ENCODE data around the gene PPP1R14C.

Gene PPP1R14C

DNA sequence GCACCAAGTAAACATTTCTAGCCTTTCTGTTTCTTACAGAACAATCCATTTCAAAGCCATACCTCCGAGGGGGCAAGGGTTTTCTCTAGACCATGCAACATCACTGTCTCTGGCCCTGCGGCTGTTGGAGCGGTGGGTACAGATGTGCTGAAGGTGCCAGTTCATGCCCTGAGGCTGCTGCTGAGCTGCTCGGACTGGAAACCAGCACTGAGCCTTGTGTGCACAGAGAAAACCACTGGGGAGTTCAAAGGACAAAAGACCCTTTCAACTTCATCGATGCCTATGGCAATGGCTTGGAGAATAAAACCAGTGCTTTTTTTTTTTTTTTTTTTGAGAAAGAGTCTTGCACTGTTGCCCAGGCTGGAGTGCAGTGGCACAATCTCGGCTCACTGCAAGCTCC is 132.6 kb downstream of the PPP1R14C start:
- DNase-seq, result no peak

DNA sequence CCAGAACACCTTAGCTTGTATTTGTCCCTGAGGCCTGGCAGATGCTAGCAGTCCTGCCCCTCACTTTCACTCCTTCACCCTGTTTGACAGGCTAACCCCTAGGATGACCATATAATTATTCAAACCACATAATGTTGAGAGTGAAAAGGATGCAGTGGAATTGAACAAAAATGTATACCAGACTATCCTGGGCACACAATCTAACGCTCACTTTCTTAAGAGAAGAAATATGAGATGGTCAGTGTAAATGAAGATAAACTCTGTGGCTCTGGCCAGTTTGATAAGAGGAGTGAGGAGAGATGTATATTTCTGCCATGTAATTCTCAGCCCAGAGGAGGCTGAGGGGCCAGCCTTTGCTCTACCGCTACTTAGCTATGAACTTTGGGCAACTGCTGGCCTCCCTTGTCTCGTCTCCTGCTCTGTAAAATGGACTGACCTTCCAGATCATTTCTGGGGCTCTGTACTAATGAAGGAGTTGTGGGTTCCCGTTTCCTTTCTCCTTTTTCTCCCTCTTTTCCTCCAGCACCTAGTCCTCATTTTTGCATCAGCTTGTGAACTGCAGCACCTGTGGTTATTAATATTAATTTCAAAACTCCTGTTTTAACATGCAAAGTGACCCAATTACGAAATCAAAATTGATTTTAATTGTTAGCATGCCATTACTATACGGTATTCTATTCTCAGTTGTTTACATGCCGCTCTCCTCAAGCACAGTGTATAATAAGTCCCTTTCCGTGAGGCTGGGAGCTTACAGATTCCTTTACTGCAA is 133.5 kb downstream of the PPP1R14C start:
- no peak for DNase-seq

DNA sequence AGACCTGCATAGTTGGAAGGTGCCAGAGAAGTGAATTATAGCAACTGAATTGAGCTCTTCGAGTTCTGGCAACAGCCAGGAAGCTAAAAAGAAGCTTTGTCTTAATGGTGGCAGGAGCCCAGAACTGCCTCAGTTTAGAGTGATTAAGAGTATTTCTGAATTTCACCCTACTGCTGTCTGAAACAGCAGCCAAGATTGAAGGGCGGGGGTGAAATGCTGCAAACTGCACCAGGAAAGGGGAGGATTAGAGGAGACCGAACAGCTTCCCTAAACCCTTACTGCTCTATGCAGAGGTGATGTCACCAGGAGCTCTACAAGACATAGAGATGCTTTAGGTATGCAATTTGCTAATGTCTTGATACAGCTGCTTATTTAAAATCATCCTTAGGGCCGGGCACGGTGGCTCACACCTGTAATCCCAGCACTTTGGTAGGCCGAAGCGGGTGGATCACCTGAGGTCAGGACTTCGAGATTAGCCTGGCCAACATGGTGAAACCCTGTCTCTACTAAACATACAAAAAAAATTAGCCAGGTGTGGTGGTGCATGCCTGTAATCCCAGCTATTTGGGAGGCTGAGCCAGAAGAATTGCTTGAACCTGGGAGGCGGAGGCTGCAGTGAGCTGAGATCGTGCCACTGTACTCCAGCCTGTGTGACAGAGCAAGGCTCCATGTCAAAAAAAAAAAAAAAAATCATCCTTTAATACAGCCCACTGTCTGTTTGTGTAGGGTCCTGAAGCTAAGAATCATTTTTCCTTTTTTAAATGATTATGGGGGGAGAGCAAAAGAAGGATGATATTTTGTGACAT is 134.3 kb downstream of the PPP1R14C start:
- no peak for DNase-seq

DNA sequence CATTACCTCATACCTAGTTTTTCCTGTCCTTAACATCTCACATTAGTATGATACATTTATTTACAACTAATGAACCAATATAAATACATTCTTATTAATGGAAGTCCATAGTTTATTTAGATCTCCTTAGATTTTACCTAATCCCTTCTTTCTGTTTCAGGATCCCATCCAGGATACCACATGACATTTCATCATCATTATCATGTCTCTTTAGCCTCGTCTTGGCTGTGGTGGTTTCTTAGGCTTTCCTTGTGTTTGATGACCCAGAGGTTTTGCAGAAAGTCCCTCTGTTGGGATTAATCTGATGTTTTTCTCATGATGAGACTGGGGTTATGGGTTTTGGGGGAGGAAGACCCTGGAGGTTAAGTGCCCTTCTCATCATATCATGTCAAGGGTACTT is 136.7 kb downstream of the PPP1R14C start:
- DNase-seq, result no peak

DNA sequence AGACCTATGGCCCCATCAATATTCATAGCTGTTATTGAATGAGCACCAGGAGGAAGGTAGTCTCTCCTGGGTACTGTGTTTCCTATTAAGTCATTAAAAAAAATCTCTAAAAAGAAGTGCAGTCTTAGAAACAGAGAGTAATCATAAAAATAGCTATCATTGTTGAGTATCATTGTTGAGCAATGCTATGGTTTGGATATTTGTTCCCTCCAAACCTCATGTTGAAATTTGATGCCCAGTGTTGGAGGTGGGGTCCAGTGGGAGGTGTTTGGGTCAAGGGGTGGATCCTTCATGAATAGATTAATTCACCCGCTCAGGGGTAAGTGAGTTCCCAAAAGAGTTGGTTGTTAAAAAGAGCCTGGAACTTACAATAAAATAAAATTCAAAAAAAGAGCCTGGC is 137.9 kb downstream of the PPP1R14C start:
- DNase-seq, result no peak

DNA sequence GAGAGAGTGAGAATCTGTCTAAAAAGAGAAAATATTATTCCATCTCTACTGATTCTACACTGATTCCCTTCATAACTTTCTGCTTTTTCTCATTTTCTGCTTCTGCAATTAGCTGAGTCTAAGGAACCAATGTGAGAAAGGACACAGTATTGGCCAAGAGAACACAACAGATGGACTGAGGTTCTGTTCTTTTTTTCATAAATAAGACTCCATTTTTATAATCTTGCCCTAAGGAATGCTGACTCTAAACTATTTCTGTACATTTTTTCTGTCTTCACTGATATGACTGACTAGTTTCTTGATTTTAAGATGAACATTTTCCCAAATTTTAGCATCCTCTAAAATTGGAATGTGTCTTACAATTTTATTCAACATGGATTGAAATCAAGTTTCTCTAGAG is 138.9 kb downstream of the PPP1R14C start:
- no peak for DNase-seq

DNA sequence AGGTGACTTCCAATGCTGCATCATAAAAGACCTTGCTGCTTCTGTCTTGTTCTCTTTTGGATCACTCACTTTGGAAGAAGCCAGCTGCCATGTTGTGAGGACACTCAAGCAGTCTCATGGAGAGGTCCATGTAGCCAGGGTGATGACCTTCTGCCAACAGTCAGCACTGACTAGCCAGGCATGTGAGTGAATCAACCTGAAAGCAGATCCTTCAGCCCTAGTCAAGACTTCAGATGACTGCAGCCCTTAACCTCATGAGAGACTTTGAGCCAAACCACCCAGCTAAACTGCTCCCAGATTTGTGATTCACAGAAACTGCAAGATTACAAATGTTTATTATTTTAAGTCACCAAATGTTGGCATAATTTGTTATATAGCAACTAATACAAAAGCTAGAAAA is 140.0 kb downstream of the PPP1R14C start:
- no peak for DNase-seq

DNA sequence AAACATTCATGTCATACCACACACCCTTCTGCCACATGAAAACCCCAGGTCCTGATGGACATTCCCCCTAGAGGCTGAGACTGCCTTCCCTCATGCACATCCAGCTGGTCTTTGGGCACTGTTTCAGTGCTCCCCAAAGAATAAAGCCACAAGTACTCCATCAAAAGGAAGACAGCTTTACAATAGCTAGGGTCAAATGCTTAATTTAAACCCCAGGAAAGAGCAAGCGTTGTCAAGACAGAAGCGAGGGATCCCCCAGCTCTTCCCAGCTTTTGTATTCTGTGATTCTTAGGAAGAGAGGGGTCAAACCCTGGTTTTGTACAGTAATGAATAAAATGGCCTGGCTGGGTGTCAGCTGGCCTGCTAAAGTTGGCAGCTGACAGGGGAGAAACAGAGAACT is 143.6 kb downstream of the PPP1R14C start:
- no peak for DNase-seq

DNA sequence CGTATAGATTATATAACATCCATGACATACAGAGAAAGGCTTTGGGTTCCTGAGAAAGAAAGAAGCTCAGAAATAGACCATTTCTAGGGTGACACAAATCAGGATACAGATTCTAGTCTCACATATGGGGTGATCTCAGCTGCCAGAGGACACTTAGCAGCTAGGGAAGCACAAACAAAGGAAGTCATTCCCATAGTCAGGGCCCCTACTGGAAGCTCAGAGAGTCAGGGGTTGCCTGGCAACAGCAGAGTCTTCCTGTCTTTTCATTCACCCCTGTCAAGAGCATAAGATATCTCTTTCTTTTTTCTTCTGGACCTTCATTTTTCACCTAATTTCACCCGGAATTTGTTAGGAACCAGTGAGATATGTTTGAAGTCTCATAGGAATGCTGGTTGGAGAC is 144.1 kb downstream of the PPP1R14C start:
- DNase-seq, result peak; percentile 2

DNA sequence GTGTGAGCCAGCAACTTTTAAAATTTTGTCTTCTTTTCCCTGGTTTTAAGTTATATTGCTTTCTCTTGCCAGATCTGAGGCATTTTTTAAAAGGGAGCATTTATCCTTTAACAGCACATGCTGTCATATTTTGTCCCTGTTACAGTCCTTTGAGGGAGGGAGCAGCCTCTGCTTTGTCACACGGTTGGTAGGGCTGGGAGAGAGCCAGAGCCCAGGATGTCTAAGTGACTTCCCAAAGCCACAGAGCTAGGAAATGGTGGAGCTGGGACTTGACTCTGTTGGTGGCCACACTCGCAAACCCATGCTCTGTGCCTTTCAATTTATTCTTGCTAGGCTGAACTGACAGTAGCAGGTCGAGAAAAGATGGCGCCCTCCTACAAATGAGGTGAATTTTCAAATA is 145.6 kb downstream of the PPP1R14C start:
- DNase-seq, result no peak

DNA sequence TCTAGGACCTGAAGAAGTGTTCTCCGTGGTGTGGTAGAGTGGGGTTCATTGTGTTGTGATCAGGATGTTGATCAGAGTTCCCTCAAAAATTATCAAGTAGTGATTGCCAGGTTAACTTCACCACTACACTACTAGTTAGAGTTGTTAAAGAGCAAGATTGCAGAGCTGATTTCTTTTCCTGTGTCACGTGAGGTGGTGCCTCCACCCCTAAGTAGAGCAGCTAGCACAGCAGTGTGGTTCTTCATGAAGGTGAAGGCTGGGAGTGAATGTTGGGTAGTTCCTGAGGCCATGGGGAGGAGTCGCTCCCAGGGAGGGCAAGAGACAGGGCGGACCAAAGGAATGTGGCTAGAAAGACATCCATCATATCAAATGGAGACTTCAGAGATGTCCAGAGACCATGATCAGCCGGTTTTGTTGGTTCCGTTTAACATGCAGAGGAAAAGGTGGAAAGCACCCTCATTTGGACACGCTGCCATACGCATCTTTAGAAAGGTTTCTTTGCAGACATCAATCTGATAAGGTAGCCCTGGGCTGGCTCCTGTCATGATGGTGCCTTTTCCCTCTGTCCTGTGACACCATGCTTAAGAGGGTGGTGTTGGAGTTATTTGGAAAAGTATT is 146.7 kb downstream of the PPP1R14C start:
- no peak for DNase-seq

DNA sequence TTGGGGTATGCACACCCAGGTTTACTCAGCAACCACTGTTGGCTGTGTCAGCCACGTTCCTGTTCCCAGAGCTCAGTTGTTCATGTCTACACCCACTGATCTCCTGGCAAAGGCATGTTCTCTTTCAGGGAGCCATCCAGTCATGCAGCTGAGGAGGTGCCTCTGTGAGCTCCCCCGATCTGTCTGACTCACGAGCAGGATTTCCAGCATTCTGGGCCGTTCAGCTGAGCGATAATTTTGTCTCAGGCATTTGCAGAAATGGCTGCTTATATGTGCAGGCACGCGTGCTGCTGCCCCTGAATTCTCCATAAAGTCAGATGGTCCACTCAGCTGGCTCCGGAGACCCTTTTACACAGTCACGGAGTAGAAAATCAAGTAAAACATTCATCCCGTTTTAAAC is 147.6 kb downstream of the PPP1R14C start:
- DNase-seq, result no peak

DNA sequence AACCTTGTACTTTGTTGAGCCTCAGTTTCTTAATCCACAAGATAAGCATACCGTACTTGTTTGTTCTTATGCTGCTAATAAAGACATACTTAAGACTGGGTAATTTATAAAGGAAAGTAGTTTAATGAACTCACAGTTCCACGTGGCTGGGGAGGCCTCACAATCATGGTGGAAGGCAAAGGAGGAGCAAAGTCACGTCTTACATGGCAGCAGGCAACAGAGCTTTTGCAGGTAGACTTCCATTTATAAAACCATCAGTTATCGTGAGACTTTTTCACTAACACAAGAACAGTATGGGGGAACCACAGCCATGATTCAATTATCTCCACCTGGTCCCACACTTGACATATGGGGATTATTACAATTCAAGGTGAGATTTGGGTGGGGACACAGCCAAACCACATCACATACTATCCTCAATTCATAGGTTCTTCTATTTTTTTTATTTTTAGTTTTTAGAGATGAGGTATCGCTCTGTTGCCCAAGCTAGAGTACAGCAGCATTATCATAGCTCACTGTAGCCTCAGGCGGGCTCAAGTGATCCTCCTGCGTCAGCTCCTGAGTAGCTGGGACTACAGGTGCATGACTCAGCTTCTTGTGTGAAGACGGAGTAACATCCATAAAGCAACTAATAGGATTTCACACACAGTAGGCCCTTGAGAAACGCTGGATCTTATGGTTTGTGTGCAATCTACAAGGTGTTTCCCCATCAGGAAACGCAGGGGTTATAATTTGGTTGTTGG is 149.3 kb downstream of the PPP1R14C start:
- DNase-seq, result no peak

DNA sequence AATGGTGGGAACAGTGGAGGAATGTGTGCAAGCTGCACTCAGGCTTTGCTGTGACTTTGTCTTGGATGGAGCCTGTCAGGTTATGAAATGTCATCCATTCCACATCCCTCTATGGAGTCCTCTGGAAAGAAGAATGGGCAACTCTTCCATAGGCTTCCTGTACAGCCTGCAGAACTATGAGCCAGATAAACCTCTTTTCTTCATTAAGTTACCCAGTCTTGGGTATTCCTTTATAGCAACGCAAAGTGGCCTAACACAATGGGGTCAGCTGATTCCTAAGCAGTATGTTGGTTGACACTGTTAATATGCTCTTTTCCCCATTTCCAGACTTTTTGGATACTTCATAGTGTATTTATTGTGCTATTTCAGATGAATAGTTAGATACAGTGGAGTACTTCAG is 150.2 kb downstream of the PPP1R14C start:
- DNase-seq, result no peak

DNA sequence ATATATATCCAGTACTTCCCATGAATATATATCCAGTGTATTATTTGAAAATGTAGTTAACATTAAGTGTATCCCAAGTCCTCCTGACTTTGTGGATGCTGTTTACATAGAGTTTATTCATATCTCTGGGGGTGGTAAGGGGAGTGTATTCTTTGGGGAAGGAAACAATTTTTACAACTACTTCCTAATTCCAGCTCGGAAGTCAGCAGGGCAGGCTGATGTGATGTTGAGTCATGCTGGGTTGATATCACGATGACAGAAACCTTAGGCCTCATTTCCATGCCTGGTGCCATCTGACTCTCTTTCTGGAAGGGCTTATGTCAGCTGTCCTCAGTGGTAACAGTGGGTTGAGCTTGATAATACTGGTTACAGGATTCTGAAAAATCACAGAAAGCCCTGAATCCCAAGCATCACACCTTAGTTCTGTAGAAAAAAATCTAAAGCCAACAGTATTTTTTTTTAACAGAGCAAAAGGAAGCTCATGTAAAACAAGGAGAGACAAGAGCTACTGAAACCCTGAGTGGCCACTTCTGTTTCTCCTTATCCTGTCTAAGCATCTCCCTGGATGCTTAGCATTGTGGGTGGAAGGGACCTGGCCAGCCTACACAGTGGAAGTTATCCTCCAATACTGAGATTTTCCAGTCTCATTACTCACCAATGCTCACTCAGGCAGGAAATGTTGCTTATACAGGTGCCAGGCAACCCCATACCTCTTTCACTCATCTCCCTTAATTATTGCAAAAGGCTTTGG is 150.8 kb downstream of the PPP1R14C start:
- no peak for DNase-seq

DNA sequence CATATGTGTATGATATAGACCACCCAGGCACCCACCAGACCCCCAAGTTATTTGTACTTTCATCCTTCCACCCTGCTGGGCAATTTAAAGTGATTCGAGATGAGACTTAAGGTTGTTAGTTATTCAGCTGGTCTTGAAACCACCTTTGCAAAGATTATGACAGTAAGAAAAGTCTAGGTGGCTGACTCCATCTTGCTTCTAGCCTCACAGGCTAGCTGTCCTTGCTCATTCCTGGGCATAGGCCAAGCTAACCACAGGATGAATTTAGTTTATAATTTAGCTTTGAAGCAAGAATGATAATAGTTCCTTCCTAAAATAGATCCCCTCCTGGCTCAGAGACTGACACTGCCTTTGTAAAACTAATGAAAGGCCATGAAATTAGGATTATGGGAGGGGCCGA is 154.0 kb downstream of the PPP1R14C start:
- DNase-seq, result no peak

DNA sequence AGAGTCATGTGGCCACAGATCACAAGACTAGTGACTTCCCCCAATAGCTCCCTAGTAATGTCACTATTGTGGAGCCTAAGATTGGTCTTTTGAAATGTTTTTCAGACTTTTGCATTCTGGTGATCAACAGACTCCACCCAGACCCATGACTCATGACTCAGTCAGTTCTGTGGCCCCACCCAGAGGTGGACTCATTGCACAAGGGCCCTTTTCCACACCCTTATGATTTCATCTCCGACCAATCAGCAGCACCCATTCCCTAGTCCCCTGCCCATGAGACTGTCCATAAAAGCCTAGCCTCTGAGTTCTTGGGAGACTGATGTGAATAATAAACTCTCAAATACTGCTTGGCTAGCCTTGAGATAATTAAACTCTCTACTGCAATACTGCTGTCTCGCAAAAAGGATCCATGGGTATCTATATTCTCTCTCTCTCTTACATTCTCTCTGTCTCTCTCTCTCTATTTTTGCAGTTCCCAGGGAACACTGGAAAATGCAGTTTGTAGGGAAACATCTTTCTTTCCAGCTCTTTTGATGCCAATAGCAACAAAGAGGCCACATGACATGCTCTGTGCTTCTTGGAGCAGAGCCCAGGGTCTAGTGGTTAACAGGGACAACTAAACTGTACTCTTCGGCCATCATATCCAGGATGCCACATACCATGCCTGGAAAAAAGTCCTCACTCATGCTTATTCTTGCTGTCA is 154.6 kb downstream of the PPP1R14C start:
- no peak for DNase-seq

DNA sequence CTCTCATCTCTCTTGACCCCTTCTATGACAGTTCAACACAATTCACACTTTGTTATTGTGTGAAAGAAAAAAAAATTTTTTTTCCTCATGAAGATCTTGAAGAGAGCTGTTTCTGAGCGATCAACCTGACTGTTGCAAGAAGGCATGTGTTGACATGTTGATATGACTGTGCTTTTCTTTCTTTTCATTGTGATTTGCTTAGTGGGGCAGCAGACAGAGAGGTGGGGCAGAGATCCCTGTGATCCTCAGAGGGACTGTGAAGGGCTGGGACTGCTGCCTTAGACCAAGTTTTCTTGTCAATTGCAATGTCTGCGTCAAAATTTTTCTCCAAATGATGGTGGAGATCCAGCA is 155.2 kb downstream of the PPP1R14C start:
- DNase-seq, result no peak

DNA sequence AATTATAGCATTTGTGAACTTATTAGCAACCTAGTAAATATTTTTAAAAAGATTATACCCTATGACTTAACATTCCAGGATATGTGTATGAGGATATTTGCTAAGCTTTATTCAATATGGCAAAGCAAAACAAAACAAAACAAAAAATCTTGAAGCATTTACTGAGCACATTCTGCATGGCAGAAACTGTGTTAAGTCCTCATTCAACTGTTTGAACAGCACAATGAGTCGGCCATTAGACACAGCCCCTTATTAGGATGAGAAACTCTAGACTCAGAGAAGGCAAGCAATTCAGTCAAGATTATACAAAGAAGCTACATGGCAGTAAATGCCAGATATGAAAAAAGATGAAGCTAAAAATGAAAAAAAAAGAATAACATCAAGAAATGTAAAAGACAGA is 155.8 kb downstream of the PPP1R14C start:
- DNase-seq, result no peak
